Panc1 (cell line): ENCODE measurements around the gene PRKCD. TPM values are rescaled to one million over a fixed set of nuclear protein-coding genes. Genes with fewer than 3 reads are reported as not detected.

ENCODE experiments used
- ATAC-seq: fragments of 200-7000 bp; cut with Tn5 transposase; 2 replicates; pipeline ENCODE4 v1.9.1; 2020; ENCODE audit warnings: mild to moderate bottlenecking, moderate library complexity
- BruUV-seq: library from RNA; stranded (reverse); fragments of 400-500 nt; replicated peaks from 2 replicates; lab custom pipeline; 2021; lab: Mats Ljungman, UMichigan
- CTCF ChIA-PET: fragments of 300-600 bp; sonication (Branson Sonifier 250); formaldehyde crosslinking; loops from one replicate; lab custom pipeline; 2022; ENCODE audit warnings: antibody characterized with exemption; lab: Charles Lee
- POLR2A ChIA-PET: fragments of 300-600 bp; sonication (Branson Sonifier 250); formaldehyde crosslinking; loops from one replicate; lab custom pipeline; 2022; ENCODE audit warnings: antibody characterized with exemption; lab: Charles Lee
- DNase-seq: peaks from one replicate; pipeline ENCODE4 v3.0.0-alpha.2; 2010; ENCODE audit warnings: low read depth, low spot score
- H3K27ac ChIP-seq: 2 replicates; pipeline ENCODE4 v1.5.1; 2011; ENCODE audit warnings: mild to moderate bottlenecking, low read length, inconsistent platforms
- H3K27me3 ChIP-seq: fragments of 200-500 bp; sonication (Bioruptor generic); 2 replicates; pipeline ENCODE4 v1.6.0; 2014; ENCODE audit warnings: low read length, inconsistent platforms; ENCODE audit not compliant: control insufficient read depth, insufficient read depth
- H3K36me3 ChIP-seq: fragments of 200-500 bp; sonication (Bioruptor generic); 2 replicates; pipeline ENCODE4 v1.5.1; 2014; ENCODE audit warnings: inconsistent platforms, mild to moderate bottlenecking, low read length, moderate library complexity; ENCODE audit not compliant: control insufficient read depth, insufficient read depth
- H3K4me1 ChIP-seq: 2 replicates; pipeline ENCODE4 v1.5.1; 2011; ENCODE audit warnings: inconsistent platforms, mild to moderate bottlenecking, low read length, moderate library complexity; ENCODE audit not compliant: control insufficient read depth, insufficient read depth
- H3K4me3 ChIP-seq, 2 experiments: 2 replicates each; pipeline ENCODE4 v1.5.1; 2011 to 2012; ENCODE audit warnings: low read depth in 2 of 2, low read length in 2 of 2, mild to moderate bottlenecking in 2 of 2, inconsistent platforms in 1 of 2, moderate library complexity in 1 of 2
- H3K9me3 ChIP-seq: fragments of 200-500 bp; sonication (Bioruptor generic); 2 replicates; pipeline ENCODE4 v1.5.1; 2014; ENCODE audit warnings: low read depth, mild to moderate bottlenecking, inconsistent platforms, low read length, moderate library complexity; ENCODE audit not compliant: control insufficient read depth, insufficient read depth
- POLR2AphosphoS5 ChIP-seq: IDR thresholded peaks from 2 replicates; pipeline ENCODE4 v1.6.1; 2012; ENCODE audit warnings: mild to moderate bottlenecking, low read depth, low read length, moderate library complexity
- SIN3A ChIP-seq: IDR thresholded peaks from 2 replicates; pipeline ENCODE4 v1.6.1; 2012; ENCODE audit warnings: low read depth, mild to moderate bottlenecking, low read length, moderate library complexity, borderline replicate concordance; ENCODE audit not compliant: insufficient read depth
- TCF7L2 ChIP-seq: IDR thresholded peaks from 2 replicates; pipeline ENCODE4 v1.6.1; 2011; ENCODE audit warnings: mild to moderate bottlenecking, low read depth, low read length, inconsistent platforms
- in situ Hi-C: cut with HindIII; loops from 2 replicates; pipeline ENCODE4 v1.10.0; 2016; ENCODE audit warnings: low sequenced_read_pairs, low pct_unique_long_range_greater_than_20kb
- intact Hi-C: fragments of 100-400 bp; cut with micrococcal nuclease; formaldehyde crosslinking; loops from one replicate; pipeline ENCODE4 v1.10.0; 2022; ENCODE audit not compliant: unreplicated experiment
- total RNA-seq: library from RNA; stranded (reverse); gene quantifications from one replicate; pipeline ENCODE4 v1.2.1, GENCODE V29; 2021; ENCODE audit not compliant: unreplicated experiment
- TF ChIP-seq, protein P1 (sequence below): fragments of 450-650 bp; IDR thresholded peaks from 2 replicates; pipeline ENCODE4 v1.5.1; 2017; ENCODE audit warnings: mild to moderate bottlenecking
- TF ChIP-seq, protein P2 (sequence below), 2 experiments: IDR thresholded peaks; 2 replicates each; pipeline ENCODE4 v1.6.1; 2011 to 2012; ENCODE audit warnings: low read depth in 2 of 2, control low read depth in 1 of 2, low read length in 1 of 2, mild to moderate bottlenecking in 1 of 2, moderate library complexity in 1 of 2; ENCODE audit not compliant: insufficient read depth in 1 of 2

PRKCD gene
- total RNA-seq, 1 experiment from 2014 or later, result 14.0 TPM

DNA sequence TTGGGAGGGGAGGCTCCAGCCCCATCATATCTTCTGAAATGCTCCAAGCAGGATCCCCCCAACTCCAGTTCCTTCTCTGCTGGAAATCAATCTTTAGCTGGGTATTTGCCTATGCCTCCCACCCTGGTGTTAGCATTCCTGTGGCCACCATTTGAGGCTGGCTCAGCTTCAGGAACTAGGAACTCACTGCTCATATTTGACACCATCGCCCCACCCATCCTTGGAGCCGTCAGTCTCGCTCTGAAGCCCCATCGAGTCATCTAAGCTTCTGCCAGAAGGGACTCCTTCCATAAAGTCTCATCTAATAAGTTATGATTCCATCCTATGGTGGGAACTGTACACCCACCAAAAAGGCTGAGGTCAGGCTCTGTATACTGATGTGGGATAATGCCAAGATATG is 26.4 kb downstream of the PRKCD start:
- no peak for ATAC-seq
- intact Hi-C loops, result no loop called here
- BruUV-seq, result no TSS peak
- Histone ChIP-seq H3K4me3 (no peak overlapping the region), H3K9me3 (no peaks in the 10 kb centered on the region), H3K4me1 (no peaks in the 10 kb centered on the region), H3K27ac (no peak overlapping the region), H3K27me3 (no peaks in the 10 kb centered on the region), H3K36me3 (no peaks in the 10 kb centered on the region)
- no peak for DNase-seq
- TF ChIP-seq TCF7L2 (no peak), POLR2AphosphoS5 (no peak), SIN3A (no peak)
- TF ChIP-seq, protein P1, sequence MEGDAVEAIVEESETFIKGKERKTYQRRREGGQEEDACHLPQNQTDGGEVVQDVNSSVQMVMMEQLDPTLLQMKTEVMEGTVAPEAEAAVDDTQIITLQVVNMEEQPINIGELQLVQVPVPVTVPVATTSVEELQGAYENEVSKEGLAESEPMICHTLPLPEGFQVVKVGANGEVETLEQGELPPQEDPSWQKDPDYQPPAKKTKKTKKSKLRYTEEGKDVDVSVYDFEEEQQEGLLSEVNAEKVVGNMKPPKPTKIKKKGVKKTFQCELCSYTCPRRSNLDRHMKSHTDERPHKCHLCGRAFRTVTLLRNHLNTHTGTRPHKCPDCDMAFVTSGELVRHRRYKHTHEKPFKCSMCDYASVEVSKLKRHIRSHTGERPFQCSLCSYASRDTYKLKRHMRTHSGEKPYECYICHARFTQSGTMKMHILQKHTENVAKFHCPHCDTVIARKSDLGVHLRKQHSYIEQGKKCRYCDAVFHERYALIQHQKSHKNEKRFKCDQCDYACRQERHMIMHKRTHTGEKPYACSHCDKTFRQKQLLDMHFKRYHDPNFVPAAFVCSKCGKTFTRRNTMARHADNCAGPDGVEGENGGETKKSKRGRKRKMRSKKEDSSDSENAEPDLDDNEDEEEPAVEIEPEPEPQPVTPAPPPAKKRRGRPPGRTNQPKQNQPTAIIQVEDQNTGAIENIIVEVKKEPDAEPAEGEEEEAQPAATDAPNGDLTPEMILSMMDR, result no peak
- ChIA-PET POLR2A (no interaction called here), CTCF (no interaction called here)
- in situ Hi-C loops, result no loop called here

DNA sequence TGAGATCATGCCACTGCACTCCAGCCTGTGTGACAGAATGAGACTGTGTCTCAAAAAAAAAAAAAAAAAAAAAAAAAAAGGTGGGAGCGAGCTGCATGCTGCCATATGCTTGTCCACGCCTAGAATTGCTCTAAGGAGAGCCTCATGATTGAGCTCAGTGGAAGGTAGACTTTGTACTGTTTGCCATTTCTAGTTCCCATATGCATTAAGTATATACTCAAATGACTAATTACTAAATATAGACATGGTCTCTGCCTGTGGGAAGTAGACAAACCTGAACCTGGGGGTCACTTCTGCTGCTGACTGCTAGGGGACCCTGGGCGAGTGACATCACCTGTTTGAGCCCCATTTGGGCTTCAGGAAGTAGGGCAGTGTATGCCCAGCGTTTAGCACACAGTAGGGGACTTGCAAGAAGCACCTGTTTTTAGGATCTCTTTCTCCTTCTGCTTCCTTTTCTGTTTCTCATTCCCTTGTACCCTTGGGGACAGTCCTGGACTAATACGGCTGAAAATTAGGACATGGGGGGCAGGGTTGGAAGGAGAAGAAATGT is 27.2 kb downstream of the PRKCD start:
- no peaks in the 10 kb centered on the region for H3K36me3 ChIP-seq
- no TSS peak for BruUV-seq
- H3K4me3 ChIP-seq, result no peak overlapping the region
- no peak for TF ChIP-seq SIN3A
- TF ChIP-seq POLR2AphosphoS5, result no peak
- TF ChIP-seq TCF7L2, result no peak
- TF ChIP-seq, protein P1, result no peak
- TF ChIP-seq, protein P2, sequence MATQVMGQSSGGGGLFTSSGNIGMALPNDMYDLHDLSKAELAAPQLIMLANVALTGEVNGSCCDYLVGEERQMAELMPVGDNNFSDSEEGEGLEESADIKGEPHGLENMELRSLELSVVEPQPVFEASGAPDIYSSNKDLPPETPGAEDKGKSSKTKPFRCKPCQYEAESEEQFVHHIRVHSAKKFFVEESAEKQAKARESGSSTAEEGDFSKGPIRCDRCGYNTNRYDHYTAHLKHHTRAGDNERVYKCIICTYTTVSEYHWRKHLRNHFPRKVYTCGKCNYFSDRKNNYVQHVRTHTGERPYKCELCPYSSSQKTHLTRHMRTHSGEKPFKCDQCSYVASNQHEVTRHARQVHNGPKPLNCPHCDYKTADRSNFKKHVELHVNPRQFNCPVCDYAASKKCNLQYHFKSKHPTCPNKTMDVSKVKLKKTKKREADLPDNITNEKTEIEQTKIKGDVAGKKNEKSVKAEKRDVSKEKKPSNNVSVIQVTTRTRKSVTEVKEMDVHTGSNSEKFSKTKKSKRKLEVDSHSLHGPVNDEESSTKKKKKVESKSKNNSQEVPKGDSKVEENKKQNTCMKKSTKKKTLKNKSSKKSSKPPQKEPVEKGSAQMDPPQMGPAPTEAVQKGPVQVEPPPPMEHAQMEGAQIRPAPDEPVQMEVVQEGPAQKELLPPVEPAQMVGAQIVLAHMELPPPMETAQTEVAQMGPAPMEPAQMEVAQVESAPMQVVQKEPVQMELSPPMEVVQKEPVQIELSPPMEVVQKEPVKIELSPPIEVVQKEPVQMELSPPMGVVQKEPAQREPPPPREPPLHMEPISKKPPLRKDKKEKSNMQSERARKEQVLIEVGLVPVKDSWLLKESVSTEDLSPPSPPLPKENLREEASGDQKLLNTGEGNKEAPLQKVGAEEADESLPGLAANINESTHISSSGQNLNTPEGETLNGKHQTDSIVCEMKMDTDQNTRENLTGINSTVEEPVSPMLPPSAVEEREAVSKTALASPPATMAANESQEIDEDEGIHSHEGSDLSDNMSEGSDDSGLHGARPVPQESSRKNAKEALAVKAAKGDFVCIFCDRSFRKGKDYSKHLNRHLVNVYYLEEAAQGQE (IDR thresholded peaks at IDR 0.05; ENCODE audit: insufficient read depth in 1 of 2, low read depth in 2 of 2, low read length in 1 of 2), result no peak
- ATAC-seq (no peak), DNase-seq (no peak)
- POLR2A ChIA-PET, result no interaction called here
- no peaks in the 10 kb centered on the region for H3K9me3 ChIP-seq
- CTCF ChIA-PET, result no interaction called here
- no peak overlapping the region for H3K27ac ChIP-seq
- intact Hi-C loops (no loop called here), in situ Hi-C loops (no loop called here)
- H3K27me3 ChIP-seq, result no peaks in the 10 kb centered on the region
- no peaks in the 10 kb centered on the region for H3K4me1 ChIP-seq
